Activated T-cell treated with anti-CD3 and anti-CD28 coated beads, Interleukin-2, amount 50 U/mL, for 24 hours (primary cell): ENCODE data around the gene MAEA.

Source experiments
- DNase-seq: peaks from one replicate; pipeline ENCODE4 v3.0.0-alpha.2; 2020
- H3K27ac Mint-ChIP-seq: 2 replicates; pipeline ENCODE4 v1.8.0; 2020; ENCODE audit warnings: mild to moderate bottlenecking, mixed read lengths
- H3K27me3 Mint-ChIP-seq: 2 replicates; pipeline ENCODE4 v1.8.0; 2020; ENCODE audit warnings: mixed read lengths
- H3K36me3 Mint-ChIP-seq: 2 replicates; pipeline ENCODE4 v1.8.0; 2020; ENCODE audit warnings: low read depth, mixed read lengths
- H3K4me1 Mint-ChIP-seq: 2 replicates; pipeline ENCODE4 v1.8.0; 2020; ENCODE audit warnings: low read depth, mixed read lengths
- H3K4me3 Mint-ChIP-seq: 2 replicates; pipeline ENCODE4 v1.8.0; 2020; ENCODE audit warnings: mild to moderate bottlenecking, moderate library complexity, mixed read lengths
- H3K9me3 Mint-ChIP-seq: 2 replicates; pipeline ENCODE4 v1.8.0; 2020; ENCODE audit warnings: mixed read lengths

Gene MAEA

GRCh38 chr4:1346781-1347409 lies 57.2 kb downstream of the MAEA start, which contains the start of gene UVSSA:
Gene UVSSA (plus strand): TSS chr4:1347208. CDS start chr4:1348092, 884 bp downstream.
- Mint-ChIP-seq H3K4me1 (peaks cover 56% of the 10 kb centered on the region), H3K27me3 (no peaks in the 10 kb centered on the region), H3K27ac (peak within 1 kb of the TSS; percentile 95), H3K36me3 (peaks cover 40% of the 10 kb centered on the region), H3K9me3 (no peaks in the 10 kb centered on the region), H3K4me3 (peak within 1 kb of the TSS; percentile 86)
- peak; percentile 100 for DNase-seq

GRCh38 chr4:1347410-1347864 lies 57.7 kb downstream of the MAEA start:
- H3K36me3 Mint-ChIP-seq, result peaks cover 39% of the 10 kb centered on the region
- no peaks in the 10 kb centered on the region for H3K27me3 Mint-ChIP-seq
- no peak for DNase-seq
- H3K9me3 Mint-ChIP-seq, result no peaks in the 10 kb centered on the region
- peaks cover 53% of the 10 kb centered on the region for H3K4me1 Mint-ChIP-seq
- H3K27ac Mint-ChIP-seq, result peak overlapping the region; percentile 95
- H3K4me3 Mint-ChIP-seq, result peak overlapping the region; percentile 86

DNA sequence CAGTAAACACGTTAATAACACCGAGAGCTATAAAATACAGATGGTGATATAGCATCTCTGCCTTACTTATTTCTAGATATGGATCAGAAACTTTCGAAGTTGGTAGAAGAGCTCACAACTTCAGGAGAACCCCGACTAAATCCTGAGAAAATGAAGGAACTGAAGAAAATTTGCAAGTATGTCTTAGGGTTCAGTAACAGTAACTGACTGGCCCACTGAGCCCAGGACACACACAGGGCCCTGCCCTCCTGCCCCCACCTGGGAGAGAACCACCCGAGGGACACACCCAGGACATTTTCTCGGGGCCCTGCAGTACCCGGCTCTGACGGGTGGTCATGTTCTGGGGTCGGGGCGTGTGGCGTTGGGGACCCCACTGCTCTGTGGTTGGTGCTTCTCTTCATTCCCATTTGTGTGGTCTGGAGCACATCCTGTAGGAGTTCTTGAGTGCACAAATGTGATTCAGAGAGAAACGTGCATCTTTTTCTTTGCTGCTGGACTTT lies 58.4 kb downstream of the MAEA start:
- H3K4me1 Mint-ChIP-seq, result peaks cover 48% of the 10 kb centered on the region
- no peaks in the 10 kb centered on the region for H3K9me3 Mint-ChIP-seq
- H3K36me3 Mint-ChIP-seq, result peaks cover 42% of the 10 kb centered on the region
- peak overlapping the region; percentile 86 for H3K4me3 Mint-ChIP-seq
- peak overlapping the region; percentile 95 for H3K27ac Mint-ChIP-seq
- no peak for DNase-seq
- H3K27me3 Mint-ChIP-seq, result no peaks in the 10 kb centered on the region

GRCh38 chr4:1348746-1349145 lies 59.1 kb downstream of the MAEA start:
- Mint-ChIP-seq H3K4me1 (peaks cover 47% of the 10 kb centered on the region), H3K4me3 (peak overlapping the region; percentile 86), H3K27ac (peak overlapping the region; percentile 95), H3K36me3 (peaks cover 42% of the 10 kb centered on the region), H3K27me3 (no peaks in the 10 kb centered on the region), H3K9me3 (no peaks in the 10 kb centered on the region)
- DNase-seq, result no peak

- no peak for DNase-seq
- no peaks in the 10 kb centered on the region for H3K9me3 Mint-ChIP-seq
- H3K4me3 Mint-ChIP-seq, result no peak overlapping the region
- peak overlapping the region; percentile 95 for H3K27ac Mint-ChIP-seq
- peaks cover 46% of the 10 kb centered on the region for H3K36me3 Mint-ChIP-seq
- peaks cover 43% of the 10 kb centered on the region for H3K4me1 Mint-ChIP-seq
- H3K27me3 Mint-ChIP-seq, result no peaks in the 10 kb centered on the region
These were observed 59.9 kb downstream of the MAEA start for GRCh38 chr4:1349359-1350168.

GRCh38 chr4:1350169-1350520 lies 60.5 kb downstream of the MAEA start:
- Mint-ChIP-seq H3K27ac (peak overlapping the region; percentile 79), H3K9me3 (no peaks in the 10 kb centered on the region), H3K4me3 (no peak overlapping the region), H3K27me3 (no peaks in the 10 kb centered on the region), H3K36me3 (peaks cover 47% of the 10 kb centered on the region), H3K4me1 (peaks cover 39% of the 10 kb centered on the region)
- no peak for DNase-seq

DNA sequence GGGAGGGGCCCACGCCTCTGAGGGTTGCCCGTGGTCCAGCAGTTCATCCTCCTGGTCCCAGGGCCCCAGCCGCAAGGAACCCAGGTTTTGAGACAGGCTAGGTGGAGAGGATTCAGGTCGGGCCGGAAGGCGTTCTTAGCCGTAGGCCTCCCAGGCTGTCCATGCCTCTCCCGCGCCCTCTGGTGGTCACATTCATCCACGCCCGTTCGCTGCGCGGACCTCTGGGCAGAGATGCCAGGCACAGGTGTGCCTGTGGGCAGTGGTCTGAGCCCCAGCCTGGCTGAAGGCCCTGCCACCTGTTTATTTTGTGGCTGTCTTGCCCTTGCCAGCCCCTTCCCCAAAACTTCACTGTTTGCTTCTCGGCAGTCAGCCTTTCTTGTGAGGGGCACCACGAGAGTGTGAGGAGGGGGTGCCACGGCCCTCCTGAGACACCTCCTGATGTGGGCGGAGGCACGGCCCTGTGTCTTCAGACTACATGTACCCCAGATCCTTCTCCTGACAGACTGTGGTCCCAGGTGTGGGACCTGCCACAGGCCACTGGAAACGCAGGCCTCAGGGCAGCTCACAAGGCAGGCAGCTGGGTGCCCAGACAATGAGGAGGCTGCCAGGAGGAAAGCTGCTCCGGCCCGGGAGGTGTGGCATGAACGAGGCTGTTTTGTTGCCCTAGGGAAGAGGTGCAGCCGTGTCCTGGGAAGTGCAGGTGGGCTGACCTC lies 62.3 kb downstream of the MAEA start:
- Mint-ChIP-seq H3K9me3 (no peaks in the 10 kb centered on the region), H3K27me3 (no peaks in the 10 kb centered on the region), H3K4me3 (no peak overlapping the region), H3K27ac (peak overlapping the region; percentile 75), H3K36me3 (peaks cover 54% of the 10 kb centered on the region), H3K4me1 (peaks cover 34% of the 10 kb centered on the region)
- DNase-seq, result peak; percentile 94

GRCh38 chr4:1352567-1352900 lies 62.8 kb downstream of the MAEA start:
- H3K27ac Mint-ChIP-seq, result no peak overlapping the region
- H3K4me1 Mint-ChIP-seq, result peaks cover 34% of the 10 kb centered on the region
- no peak overlapping the region for H3K4me3 Mint-ChIP-seq
- no peaks in the 10 kb centered on the region for H3K27me3 Mint-ChIP-seq
- no peak for DNase-seq
- no peaks in the 10 kb centered on the region for H3K9me3 Mint-ChIP-seq
- peaks cover 54% of the 10 kb centered on the region for H3K36me3 Mint-ChIP-seq

DNA sequence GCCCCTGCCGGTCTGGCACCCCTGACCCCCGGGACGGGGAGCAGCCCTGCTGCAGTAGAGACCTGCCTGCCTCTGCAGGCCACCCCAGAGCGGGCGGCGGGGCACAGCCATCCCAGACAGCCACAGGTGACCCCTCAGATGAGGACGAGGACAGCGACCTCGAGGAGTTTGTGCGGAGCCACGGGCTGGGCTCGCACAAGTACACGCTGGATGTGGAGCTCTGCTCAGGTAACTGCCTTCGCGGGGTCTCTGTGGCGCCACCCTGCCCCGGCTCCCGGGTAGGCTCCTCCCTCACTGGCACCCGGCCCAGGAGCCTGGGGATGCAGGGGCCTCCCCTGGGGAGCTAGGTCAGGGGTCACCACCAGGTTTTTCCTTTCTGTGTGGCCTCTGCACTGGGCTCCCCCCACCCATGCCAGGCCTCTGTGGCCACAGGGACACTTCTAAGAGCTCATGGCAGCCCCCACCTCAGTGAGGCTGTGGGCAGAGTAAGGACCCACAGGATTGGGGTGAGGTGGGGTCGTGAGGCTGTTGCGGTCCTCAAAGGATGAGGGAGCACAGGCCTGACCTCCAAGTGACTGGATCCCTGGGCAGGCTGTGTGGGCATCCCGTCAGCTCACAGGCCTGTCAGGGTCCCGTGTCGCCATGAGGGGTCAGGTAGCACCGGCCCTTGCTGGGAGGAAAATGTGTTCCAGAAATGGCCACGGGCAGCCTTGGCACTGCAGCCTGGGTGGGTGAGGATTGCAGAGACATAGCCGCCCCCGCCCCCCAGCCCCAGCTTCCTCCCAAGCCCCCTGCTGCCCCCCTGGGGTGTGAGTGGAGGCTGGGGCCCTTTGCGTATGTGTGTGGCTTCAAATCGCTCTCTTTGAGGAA lies 63.7 kb downstream of the MAEA start:
- DNase-seq, result no peak
- Mint-ChIP-seq H3K9me3 (no peaks in the 10 kb centered on the region), H3K4me1 (peaks cover 28% of the 10 kb centered on the region), H3K36me3 (peaks cover 57% of the 10 kb centered on the region), H3K27ac (no peak overlapping the region), H3K27me3 (no peaks in the 10 kb centered on the region), H3K4me3 (no peak overlapping the region)

- Mint-ChIP-seq H3K27me3 (no peaks in the 10 kb centered on the region), H3K27ac (no peak overlapping the region), H3K9me3 (no peaks in the 10 kb centered on the region), H3K4me3 (no peak overlapping the region), H3K4me1 (peaks cover 19% of the 10 kb centered on the region), H3K36me3 (peaks cover 58% of the 10 kb centered on the region)
- DNase-seq, result no peak
These were observed 64.7 kb downstream of the MAEA start for GRCh38 chr4:1354136-1354982.

DNA sequence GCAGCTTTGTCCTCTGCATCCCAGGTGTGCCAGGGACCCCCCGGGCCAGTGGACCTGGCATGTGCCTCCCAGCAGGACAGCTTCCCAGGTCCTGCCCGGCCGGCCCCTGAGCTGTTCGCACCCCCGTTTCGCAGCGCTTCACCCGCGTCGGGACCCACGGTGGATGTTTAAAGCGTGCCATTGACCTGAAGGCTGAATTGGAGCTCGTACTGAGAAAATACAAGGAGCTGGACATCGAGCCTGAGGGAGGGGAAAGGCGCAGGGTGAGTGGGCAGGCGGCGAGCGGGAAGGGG lies 65.2 kb downstream of the MAEA start:
- Mint-ChIP-seq H3K27ac (no peak overlapping the region), H3K4me3 (no peak overlapping the region), H3K36me3 (peaks cover 58% of the 10 kb centered on the region), H3K9me3 (no peaks in the 10 kb centered on the region), H3K27me3 (no peaks in the 10 kb centered on the region), H3K4me1 (peaks cover 13% of the 10 kb centered on the region)
- DNase-seq, result no peak

- no peaks in the 10 kb centered on the region for H3K27me3 Mint-ChIP-seq
- H3K4me1 Mint-ChIP-seq, result peaks cover 9% of the 10 kb centered on the region
- no peak for DNase-seq
These were observed 65.7 kb downstream of the MAEA start for GRCh38 chr4:1355378-1355777.

DNA sequence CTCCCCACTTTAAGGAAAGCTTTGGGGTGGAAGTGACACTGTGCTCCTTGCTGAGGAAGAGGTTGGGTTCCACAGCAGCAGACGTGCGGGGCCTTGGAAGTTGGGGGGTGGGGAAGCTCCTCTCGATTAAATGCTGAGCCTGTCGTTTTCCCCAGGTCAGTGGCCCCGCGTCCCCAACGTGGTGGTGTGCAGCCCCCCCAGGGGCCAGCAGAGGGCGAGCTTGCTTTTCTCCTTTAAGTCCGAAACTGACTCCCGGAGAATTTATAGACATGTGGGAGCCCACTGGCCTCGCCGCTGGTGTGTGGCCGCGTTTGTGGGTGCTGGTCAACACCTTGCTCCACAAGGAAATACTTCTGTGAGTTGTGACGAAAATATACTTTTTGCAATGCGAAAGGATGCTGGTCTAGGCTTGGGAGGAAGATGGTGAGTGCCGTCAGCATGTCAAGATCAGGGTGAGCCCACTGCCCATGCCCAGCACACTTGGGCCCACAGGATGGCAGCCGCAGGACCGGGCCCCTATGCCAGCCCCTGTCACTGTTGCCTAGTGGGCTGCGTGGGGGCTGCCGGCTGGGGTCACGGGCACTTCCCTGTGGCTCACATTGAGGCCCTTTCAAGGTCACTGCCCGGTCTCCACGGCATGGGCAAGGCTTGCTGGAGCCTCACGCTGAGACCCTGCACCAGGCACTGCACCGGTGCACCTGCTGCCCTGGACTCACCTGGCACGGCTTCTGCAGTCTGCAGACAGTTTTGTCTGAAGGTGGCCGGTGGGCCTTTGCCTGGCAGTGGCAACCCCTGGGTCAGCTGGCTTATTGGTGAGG lies 66.7 kb downstream of the MAEA start:
- Mint-ChIP-seq H3K27ac (no peak overlapping the region), H3K36me3 (peaks cover 55% of the 10 kb centered on the region), H3K4me1 (peaks cover 7% of the 10 kb centered on the region), H3K27me3 (no peaks in the 10 kb centered on the region), H3K9me3 (no peaks in the 10 kb centered on the region), H3K4me3 (no peak overlapping the region)
- peak; percentile 63 for DNase-seq

More at GRCh38 chr4:1355378-1355777, 65.7 kb downstream of the MAEA start:
- H3K4me3 Mint-ChIP-seq, result no peak overlapping the region
- H3K36me3 Mint-ChIP-seq, result peaks cover 56% of the 10 kb centered on the region
- no peak overlapping the region for H3K27ac Mint-ChIP-seq
- no peaks in the 10 kb centered on the region for H3K9me3 Mint-ChIP-seq
